Activated T-helper 17 cell treated with anti-CD3 and anti-CD28 coated beads, Interleukin-2, amount 50 U/mL, for 72 hours (primary cell): Measurements from ENCODE around the gene EXD3. TPM values are rescaled to one million over a fixed set of nuclear protein-coding genes. Genes with fewer than 3 reads are reported as not detected.

Experiments used
- ATAC-seq: fragments of 150-1000 bp; cut with Tn5 transposase; replicated peaks from 2 replicates; pipeline ENCODE4 v1.10.0; 2021; ENCODE audit warnings: mild to moderate bottlenecking, moderate library complexity
- H3K27ac Mint-ChIP-seq: one replicate; pipeline ENCODE4 v1.8.0; 2022; ENCODE audit warnings: mixed read lengths
- H3K27me3 Mint-ChIP-seq: one replicate; pipeline ENCODE4 v1.8.0; 2022; ENCODE audit warnings: mixed read lengths
- H3K36me3 Mint-ChIP-seq: one replicate; pipeline ENCODE4 v1.8.0; 2022; ENCODE audit warnings: low read depth, mild to moderate bottlenecking, mixed read lengths
- H3K4me1 Mint-ChIP-seq: one replicate; pipeline ENCODE4 v1.8.0; 2022; ENCODE audit warnings: mixed read lengths
- H3K4me3 Mint-ChIP-seq: one replicate; pipeline ENCODE4 v1.8.0; 2022; ENCODE audit warnings: mild to moderate bottlenecking, mixed read lengths
- H3K9me3 Mint-ChIP-seq: one replicate; pipeline ENCODE4 v1.8.0; 2022; ENCODE audit warnings: mixed read lengths
- total RNA-seq, 2 donors: library from RNA; stranded (reverse); gene quantifications; one replicate each; pipeline ENCODE4 v1.2.3, GENCODE V29; 2022

The EXD3 gene
- total RNA-seq, 2 donors from 2014 or later, result 8.8 to 10.0 TPM

DNA sequence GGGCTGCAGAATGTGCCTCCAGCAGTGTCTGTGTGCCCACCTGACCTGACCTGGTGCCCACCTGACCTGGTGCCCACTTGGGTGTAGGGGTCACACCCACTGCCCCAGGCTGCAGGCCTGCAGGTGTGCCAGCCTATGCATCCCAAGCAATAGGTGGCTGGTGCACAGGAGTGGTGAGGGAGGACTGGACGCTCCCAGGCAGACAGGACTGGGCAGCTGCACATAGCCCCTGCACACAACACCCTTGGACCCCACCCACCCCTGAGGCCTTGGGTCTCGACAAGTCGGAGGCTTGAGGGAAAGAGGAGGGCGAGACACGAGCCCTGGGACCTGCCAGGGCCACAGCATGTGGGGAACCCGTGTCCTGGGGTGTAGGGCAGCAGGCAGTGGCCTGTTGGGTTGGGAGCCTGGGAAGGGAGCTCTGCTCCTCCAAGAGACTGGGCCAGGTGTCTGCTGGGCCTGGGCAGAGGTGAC, 110.1 kb downstream of the EXD3 start:
- no peak for ATAC-seq
- Mint-ChIP-seq H3K27ac (no peak overlapping the region), H3K4me1 (no peaks in the 10 kb centered on the region), H3K4me3 (no peak overlapping the region), H3K27me3 (no peaks in the 10 kb centered on the region), H3K9me3 (no peaks in the 10 kb centered on the region), H3K36me3 (no peaks in the 10 kb centered on the region)

DNA sequence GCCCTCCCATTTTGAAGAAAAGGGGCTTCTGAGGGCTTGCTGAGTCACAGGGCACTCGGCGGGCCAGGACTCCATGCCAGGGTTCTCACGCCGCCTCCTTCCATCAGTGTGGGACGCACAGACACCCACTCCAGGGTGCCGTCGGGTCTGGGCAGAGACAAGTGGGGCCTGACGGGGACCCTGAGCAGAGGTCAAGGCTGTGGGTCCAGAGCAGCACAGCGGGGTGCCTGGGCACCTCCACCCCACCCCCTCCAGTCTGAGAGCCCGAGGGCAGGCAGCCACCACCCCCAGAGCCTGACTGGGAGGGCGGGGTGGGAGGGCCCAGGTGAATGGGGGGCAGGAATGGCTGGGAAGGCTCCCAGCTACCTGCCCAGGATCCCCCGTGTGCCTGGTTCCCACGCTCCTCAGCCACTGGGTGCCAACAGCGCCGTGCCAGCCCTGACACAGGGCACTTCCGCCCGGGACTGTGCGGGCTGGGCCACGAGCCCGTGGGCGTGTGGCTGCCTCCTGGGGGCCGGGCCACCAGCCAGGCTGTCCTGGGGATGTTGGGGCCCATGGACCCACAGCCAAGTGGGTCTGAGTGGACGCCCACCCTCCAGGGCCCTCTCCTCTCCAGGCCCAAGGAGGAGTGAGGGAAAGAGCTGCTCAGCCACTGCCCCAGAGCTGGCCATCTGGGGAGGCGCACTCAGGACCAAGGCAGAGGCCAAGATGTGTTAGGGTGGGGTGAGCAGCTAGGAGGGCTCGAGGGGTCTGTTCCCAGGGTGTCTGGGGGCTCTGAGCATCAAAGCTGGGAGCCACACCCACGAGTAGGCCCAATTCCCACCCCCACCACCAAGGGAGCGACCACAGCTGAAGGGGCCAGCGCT, 110.7 kb downstream of the EXD3 start:
- H3K4me1 Mint-ChIP-seq, result no peaks in the 10 kb centered on the region
- ATAC-seq, result no peak
- no peaks in the 10 kb centered on the region for H3K9me3 Mint-ChIP-seq
- H3K27me3 Mint-ChIP-seq, result no peaks in the 10 kb centered on the region
- no peak overlapping the region for H3K4me3 Mint-ChIP-seq
- no peaks in the 10 kb centered on the region for H3K36me3 Mint-ChIP-seq
- no peak overlapping the region for H3K27ac Mint-ChIP-seq

GRCh38 chr9:137311171-137311985, 111.6 kb downstream of the EXD3 start:
- Mint-ChIP-seq H3K9me3 (no peaks in the 10 kb centered on the region), H3K27ac (no peak overlapping the region), H3K4me1 (no peaks in the 10 kb centered on the region), H3K4me3 (no peak overlapping the region), H3K27me3 (no peaks in the 10 kb centered on the region), H3K36me3 (no peaks in the 10 kb centered on the region)
- ATAC-seq, result peak; percentile 53

GRCh38 chr9:137310189-137311052, 112.5 kb downstream of the EXD3 start:
- Mint-ChIP-seq H3K27ac (no peak overlapping the region), H3K36me3 (no peaks in the 10 kb centered on the region), H3K9me3 (no peaks in the 10 kb centered on the region), H3K4me1 (no peaks in the 10 kb centered on the region), H3K27me3 (no peaks in the 10 kb centered on the region), H3K4me3 (no peak overlapping the region)
- no peak for ATAC-seq

DNA sequence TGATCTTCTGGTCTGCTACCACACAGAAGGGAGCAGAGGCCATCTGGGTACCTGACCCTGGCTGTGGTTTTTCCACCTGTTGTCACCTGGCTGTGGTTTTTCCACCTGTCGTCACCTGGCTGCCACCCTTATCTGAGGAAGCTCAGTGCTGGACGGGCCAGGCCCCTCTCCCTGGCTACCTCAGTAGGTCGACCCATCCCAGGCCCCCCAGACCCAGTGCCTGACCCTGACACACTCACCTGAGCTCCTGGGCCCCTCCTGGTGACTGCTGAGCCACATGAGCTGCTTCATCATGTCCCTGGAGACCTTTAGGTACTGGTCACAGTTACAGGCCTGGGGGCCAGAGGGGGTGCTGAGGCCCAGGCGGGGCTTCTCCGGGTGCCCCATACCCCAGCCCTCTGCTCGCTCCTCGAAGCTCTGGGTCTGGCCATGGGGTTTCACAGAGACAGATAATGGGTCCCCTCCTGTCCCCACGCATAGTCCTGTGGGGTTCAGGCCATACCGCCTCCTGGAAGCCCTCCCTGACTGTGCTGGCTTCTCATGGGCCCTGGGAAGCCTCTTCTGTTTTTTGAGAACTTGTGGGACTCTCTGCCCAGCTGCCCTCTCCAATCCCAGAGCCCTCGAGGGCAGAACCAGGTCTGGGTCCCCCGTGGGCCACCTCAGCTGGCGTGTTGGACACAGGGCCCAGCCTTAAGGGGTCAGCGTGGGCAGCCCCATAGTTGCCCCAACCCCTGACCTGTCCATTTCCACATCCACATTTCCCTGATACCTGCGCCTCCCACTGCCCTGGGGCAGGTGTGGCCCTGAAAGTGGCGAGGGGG, 113.4 kb downstream of the EXD3 start:
- Mint-ChIP-seq H3K27me3 (no peaks in the 10 kb centered on the region), H3K27ac (no peak overlapping the region)
- ATAC-seq, result no peak

GRCh38 chr9:137308057-137308619, 114.8 kb downstream of the EXD3 start:
- Mint-ChIP-seq H3K4me1 (no peaks in the 10 kb centered on the region), H3K4me3 (no peak overlapping the region), H3K36me3 (no peaks in the 10 kb centered on the region), H3K27me3 (no peaks in the 10 kb centered on the region), H3K27ac (no peak overlapping the region), H3K9me3 (no peaks in the 10 kb centered on the region)
- ATAC-seq, result no peak

More for the DNA sequence above, 113.4 kb downstream of the EXD3 start:
- no peaks in the 10 kb centered on the region for H3K36me3 Mint-ChIP-seq
- H3K4me3 Mint-ChIP-seq, result no peak overlapping the region
- no peaks in the 10 kb centered on the region for H3K9me3 Mint-ChIP-seq
- no peaks in the 10 kb centered on the region for H3K4me1 Mint-ChIP-seq

GRCh38 chr9:137307255-137308056, 115.5 kb downstream of the EXD3 start:
- H3K27ac Mint-ChIP-seq, result no peak overlapping the region
- no peaks in the 10 kb centered on the region for H3K9me3 Mint-ChIP-seq
- no peak for ATAC-seq

GRCh38 chr9:137306850-137307254, 116.1 kb downstream of the EXD3 start:
- no peaks in the 10 kb centered on the region for H3K9me3 Mint-ChIP-seq
- H3K36me3 Mint-ChIP-seq, result no peaks in the 10 kb centered on the region
- no peak overlapping the region for H3K27ac Mint-ChIP-seq
- H3K27me3 Mint-ChIP-seq, result no peaks in the 10 kb centered on the region
- no peak overlapping the region for H3K4me3 Mint-ChIP-seq
- no peaks in the 10 kb centered on the region for H3K4me1 Mint-ChIP-seq
- no peak for ATAC-seq

More at GRCh38 chr9:137307255-137308056, 115.5 kb downstream of the EXD3 start:
- no peaks in the 10 kb centered on the region for H3K36me3 Mint-ChIP-seq
- no peaks in the 10 kb centered on the region for H3K4me1 Mint-ChIP-seq
- no peaks in the 10 kb centered on the region for H3K27me3 Mint-ChIP-seq
- no peak overlapping the region for H3K4me3 Mint-ChIP-seq

DNA sequence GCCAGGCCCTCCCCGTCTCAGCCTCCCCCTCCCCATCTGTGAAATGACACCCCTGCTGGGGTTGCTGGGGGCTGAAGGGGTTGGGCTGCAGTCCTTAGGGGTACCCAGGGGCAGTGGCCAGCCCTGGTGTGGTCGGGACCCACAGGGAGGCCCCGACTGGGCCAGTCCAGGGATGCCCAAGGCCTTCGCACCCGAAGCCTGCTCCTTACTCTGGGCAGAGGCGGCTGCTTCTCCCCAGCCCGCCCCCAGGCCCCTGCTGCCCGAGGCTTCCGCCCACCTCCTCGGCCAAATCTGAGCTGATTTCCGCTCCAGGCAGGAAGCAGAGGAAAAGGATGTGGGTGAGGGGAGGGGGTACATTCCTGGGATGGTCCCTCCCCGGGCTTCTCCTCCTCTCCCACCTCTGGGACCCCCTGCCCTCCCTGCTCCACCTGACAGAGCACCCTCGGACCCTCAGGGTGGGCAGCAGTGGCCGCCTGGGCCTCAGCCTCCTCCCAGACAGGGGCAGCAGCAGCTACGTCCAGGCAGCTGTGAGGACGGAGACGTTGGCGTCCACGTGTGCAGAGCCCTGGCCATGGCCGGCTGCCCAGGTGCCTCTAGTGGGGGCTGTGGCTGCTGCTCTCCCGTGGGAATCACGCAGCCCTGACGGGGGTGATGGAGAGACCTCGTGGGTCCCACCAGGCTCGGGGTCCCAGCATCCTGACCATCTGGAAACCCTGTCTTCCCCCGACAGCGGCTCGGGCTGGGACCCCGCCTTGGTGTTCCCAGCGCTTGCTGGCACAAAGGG, 116.7 kb downstream of the EXD3 start:
- Mint-ChIP-seq H3K27ac (no peak overlapping the region), H3K27me3 (no peaks in the 10 kb centered on the region), H3K4me3 (no peak overlapping the region), H3K9me3 (no peaks in the 10 kb centered on the region), H3K36me3 (no peaks in the 10 kb centered on the region), H3K4me1 (no peaks in the 10 kb centered on the region)
- no peak for ATAC-seq

- Mint-ChIP-seq H3K4me3 (no peak overlapping the region), H3K27ac (no peak overlapping the region), H3K27me3 (no peaks in the 10 kb centered on the region), H3K4me1 (no peaks in the 10 kb centered on the region), H3K9me3 (no peaks in the 10 kb centered on the region), H3K36me3 (no peaks in the 10 kb centered on the region)
- ATAC-seq, result no peak
These were observed 117.2 kb downstream of the EXD3 start for GRCh38 chr9:137305798-137306065.

GRCh38 chr9:137305060-137305797, 117.7 kb downstream of the EXD3 start:
- Mint-ChIP-seq H3K4me3 (peak overlapping the region; percentile 28), H3K27ac (no peak overlapping the region), H3K4me1 (no peaks in the 10 kb centered on the region), H3K27me3 (no peaks in the 10 kb centered on the region), H3K36me3 (no peaks in the 10 kb centered on the region), H3K9me3 (no peaks in the 10 kb centered on the region)
- ATAC-seq, result peak; percentile 63
